Measurements from ENCODE around the gene COPS3.

The COPS3 gene

DNA sequence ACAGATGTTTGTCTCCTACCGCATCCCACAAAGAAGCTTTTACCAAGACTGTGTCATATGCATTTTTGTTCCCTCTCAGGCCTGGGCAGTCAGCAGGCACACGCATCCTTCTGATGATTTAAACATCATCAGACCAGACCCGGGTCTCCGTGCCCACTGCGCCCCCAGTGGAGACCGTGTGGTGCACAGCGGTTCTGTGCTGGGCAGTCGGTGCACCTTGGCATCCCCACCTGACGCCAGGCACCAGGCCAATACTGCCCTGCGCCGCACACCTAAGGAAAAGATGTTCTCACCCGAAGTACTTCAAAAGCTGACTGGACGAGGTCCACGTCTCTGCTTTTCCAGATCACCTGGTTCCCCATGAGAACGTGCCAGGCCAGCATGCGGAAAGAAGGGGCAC, 64.3 kb downstream of the COPS3 start:
- CTCF ChIA-PET, result no interaction called here
- no peak for DNase-seq (ENCODE audit: extremely low spot score)
- POLR2A ChIA-PET, result no interaction called here
- TF ChIP-seq, protein P1, sequence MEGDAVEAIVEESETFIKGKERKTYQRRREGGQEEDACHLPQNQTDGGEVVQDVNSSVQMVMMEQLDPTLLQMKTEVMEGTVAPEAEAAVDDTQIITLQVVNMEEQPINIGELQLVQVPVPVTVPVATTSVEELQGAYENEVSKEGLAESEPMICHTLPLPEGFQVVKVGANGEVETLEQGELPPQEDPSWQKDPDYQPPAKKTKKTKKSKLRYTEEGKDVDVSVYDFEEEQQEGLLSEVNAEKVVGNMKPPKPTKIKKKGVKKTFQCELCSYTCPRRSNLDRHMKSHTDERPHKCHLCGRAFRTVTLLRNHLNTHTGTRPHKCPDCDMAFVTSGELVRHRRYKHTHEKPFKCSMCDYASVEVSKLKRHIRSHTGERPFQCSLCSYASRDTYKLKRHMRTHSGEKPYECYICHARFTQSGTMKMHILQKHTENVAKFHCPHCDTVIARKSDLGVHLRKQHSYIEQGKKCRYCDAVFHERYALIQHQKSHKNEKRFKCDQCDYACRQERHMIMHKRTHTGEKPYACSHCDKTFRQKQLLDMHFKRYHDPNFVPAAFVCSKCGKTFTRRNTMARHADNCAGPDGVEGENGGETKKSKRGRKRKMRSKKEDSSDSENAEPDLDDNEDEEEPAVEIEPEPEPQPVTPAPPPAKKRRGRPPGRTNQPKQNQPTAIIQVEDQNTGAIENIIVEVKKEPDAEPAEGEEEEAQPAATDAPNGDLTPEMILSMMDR (IDR thresholded peaks at IDR 0.05; ENCODE audit: control extremely low read depth, extremely low read depth, low read depth, missing control alignments), result no peak

DNA sequence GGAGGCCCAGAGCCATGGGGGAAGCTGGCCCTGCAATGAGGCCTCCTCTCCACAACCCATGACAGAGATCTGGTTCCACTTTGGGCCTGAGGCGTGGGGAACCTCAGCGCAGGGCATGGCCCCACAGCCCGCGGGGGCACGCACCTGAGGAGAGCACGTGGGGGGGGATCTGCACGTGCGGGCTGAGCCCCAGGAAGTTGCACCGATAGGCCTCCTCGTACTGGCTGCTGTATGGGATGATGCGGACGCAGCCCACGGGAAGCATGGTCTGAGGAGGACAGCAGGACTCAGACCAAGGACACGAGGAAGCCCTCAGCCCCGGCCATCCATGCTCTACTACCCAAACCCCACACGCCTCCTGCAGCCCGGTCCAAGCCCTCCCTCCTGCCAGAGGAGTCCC, 64.8 kb downstream of the COPS3 start:
- DNase-seq (ENCODE audit: extremely low spot score), result no peak
- TF ChIP-seq, protein P1 (IDR thresholded peaks at IDR 0.05; ENCODE audit: control extremely low read depth, extremely low read depth, low read depth, missing control alignments), result no peak
- POLR2A ChIA-PET, result no interaction called here
- CTCF ChIA-PET, result no interaction called here

DNA sequence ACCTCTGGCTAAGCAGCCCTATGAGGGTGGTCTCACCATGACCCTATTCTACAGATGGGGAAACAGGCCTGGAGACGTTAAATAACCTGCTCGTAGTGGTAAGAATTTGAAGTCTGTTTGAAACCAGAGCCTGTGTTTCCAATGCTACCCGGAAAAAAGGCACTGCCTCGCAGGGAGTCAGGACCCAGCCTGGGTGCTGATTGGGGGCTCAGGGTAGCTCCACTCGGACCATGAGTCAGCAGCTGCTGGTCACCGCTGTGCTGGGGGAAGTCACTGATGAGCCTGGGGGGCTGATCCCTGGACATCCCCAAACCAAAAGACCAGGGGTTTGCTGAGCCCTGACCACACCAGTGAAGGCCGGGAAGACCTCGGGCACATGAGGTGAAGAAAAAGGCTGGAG, 65.5 kb downstream of the COPS3 start:
- DNase-seq (ENCODE audit: extremely low spot score), result no peak
- TF ChIP-seq, protein P1 (IDR thresholded peaks at IDR 0.05; ENCODE audit: control extremely low read depth, extremely low read depth, low read depth, missing control alignments), result no peak
- ChIA-PET POLR2A (no interaction called here), CTCF (no interaction called here)

DNA sequence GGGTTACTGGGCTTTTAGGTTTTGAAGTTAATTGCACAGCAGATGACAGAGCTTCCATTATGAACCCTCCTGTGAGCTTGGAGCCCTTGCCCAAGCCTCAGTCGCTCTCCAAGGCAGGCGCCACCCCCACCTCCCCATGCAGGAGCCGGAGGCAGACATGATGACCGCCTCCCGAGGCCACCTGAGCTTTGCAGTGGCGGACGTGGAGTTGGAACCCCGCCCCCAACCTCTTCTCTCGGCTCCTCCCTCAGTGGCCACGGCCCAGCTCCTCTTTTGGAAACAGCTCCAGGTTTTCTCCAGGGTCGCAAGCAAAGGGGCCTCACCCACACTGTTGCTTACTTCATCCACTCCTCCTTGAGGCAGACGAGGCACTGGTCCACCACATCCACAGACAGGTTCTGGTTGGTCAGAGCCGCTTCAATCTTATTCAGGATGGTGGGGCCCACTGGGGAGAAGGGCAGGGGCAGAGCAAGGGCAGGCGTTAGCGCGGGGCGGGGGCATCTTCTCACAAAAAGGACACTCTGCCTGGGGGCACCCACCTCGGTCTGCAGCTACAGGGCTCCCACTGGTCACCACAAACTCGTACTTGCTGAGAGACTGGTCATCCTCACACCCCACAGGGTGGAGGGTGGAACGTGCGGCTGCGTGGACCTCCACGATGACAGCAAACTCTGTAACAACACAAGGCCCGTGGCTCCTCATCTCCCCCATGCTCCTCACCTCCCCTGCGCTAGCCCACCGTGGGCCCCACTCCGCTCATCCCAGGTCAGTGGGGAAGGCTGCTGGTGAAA, 66.2 kb downstream of the COPS3 start:
- TF ChIP-seq, protein P1 (IDR thresholded peaks at IDR 0.05; ENCODE audit: control extremely low read depth, extremely low read depth, low read depth, missing control alignments), result no peak
- ChIA-PET CTCF (no interaction called here), POLR2A (no interaction called here)
- DNase-seq (ENCODE audit: extremely low spot score), result no peak

DNA sequence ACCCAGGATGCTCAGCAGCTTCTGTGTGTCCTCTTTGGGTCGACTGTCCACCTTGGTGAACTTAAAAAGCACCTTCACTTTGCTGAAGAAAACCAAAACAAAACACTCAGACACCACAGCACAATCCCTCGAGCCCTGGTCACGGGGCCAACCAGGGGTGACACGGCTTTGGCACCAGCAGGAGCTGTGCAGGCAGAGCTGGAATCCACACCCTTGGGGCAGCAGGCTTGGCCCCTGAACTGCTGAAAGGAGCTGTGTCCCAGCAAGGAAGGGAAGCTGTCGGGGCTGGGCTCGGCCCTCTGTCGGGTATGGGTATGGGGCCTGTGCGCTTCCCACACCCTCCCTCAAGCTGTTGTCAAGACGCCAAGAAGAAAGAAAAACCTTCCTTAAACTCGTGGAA, 67.3 kb downstream of the COPS3 start:
- ChIA-PET POLR2A (interaction anchor here (0.6 kb wide), 1 partner anchor 85 kb away, joined by 3 read pairs; no protein-coding TSS in a partner anchor), CTCF (no interaction called here)
- TF ChIP-seq, protein P1 (IDR thresholded peaks at IDR 0.05; ENCODE audit: control extremely low read depth, extremely low read depth, low read depth, missing control alignments), result no peak

DNA sequence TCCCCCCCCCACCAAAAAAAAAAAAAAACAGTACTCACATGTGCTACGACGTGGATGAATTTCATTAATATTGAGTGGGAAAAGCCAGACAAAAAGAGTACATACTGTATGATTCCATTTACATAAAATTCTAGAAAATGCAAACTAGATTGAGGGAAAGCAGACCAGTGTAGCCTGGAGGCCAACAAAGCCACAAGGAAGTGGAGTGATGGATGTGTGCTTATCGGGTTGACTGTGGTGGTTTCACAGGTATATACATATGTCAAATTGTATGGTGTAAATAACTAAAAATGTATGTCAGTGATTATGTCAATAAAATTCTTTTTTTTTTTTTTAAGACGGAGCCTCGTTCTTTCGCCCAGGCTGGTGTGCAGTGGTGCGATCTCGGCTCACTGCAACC, 73.0 kb downstream of the COPS3 start:
- TF ChIP-seq, protein P1 (IDR thresholded peaks at IDR 0.05; ENCODE audit: control extremely low read depth, extremely low read depth, low read depth, missing control alignments), result no peak
- no peak for DNase-seq (ENCODE audit: extremely low spot score)
- ChIA-PET CTCF (interaction anchor here (1.1 to 1.5 kb wide), 2 partner anchors 13 to 25 kb away, joined by 3 to 5 read pairs; no protein-coding TSS in a partner anchor), POLR2A (no interaction called here)

More for the DNA sequence above, 67.3 kb downstream of the COPS3 start:
- DNase-seq (ENCODE audit: extremely low spot score), result no peak

Data from GM10248 (cell line).